Choroid plexus epithelial cell (primary cell): ENCODE data around the gene S100A3.

ENCODE experiments used
- DNase-seq: peaks from one replicate; pipeline ENCODE4 v3.0.0-alpha.2; 2010; ENCODE audit warnings: low read depth
- H3K4me3 ChIP-seq: 2 replicates; pipeline ENCODE4 v1.5.1; 2011; ENCODE audit warnings: low read depth, mild to moderate bottlenecking, control low read depth, low read length, moderate library complexity
- TF ChIP-seq, protein P1 (sequence below): conservative IDR thresholded peaks from 2 replicates; pipeline ENCODE4 v1.5.1; 2011; ENCODE audit warnings: low read depth, mild to moderate bottlenecking, control low read depth, inconsistent platforms, low read length, moderate library complexity

The S100A3 gene

DNA sequence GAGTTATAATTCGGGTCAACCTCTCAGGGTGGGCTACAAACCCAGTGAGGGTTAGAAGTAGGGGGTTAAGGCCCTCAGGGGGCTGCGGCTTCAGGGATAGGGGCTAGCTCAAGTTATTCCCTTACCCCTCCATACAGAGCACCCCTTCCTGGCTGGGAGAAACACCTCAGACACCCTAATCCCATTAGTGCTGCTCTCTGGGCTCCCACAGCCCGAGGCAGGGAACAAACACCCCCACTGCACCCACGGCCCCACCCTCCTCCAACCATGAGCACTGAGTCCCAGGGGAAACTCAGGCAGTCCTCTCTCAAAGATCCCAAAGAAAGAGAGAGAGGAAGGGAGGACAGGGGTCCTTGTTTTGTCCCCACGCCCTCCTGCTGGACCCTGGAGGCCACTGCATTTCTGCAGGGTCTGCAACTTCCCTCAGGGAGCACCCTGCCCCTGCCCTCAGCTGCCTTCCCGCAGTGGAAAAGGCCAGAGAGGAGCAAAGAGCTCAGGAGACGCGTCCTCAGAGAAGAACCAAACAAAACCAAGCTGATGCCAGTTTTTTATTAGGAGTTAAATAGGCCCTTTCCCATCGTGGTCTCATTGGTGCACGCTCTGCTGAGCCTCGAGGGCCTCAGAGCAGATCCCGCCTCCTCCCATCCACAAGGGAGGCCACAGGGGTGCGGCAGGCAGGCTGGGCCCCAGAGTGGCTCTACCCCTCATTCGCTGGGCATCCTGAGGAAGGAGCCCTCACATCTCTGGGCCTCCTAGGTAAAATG, 2.1 kb downstream of the S100A3 start:
- H3K4me3 ChIP-seq: no peak overlapping the region
- TF ChIP-seq, protein P1, sequence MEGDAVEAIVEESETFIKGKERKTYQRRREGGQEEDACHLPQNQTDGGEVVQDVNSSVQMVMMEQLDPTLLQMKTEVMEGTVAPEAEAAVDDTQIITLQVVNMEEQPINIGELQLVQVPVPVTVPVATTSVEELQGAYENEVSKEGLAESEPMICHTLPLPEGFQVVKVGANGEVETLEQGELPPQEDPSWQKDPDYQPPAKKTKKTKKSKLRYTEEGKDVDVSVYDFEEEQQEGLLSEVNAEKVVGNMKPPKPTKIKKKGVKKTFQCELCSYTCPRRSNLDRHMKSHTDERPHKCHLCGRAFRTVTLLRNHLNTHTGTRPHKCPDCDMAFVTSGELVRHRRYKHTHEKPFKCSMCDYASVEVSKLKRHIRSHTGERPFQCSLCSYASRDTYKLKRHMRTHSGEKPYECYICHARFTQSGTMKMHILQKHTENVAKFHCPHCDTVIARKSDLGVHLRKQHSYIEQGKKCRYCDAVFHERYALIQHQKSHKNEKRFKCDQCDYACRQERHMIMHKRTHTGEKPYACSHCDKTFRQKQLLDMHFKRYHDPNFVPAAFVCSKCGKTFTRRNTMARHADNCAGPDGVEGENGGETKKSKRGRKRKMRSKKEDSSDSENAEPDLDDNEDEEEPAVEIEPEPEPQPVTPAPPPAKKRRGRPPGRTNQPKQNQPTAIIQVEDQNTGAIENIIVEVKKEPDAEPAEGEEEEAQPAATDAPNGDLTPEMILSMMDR: no peak
- DNase-seq: no peak

DNA sequence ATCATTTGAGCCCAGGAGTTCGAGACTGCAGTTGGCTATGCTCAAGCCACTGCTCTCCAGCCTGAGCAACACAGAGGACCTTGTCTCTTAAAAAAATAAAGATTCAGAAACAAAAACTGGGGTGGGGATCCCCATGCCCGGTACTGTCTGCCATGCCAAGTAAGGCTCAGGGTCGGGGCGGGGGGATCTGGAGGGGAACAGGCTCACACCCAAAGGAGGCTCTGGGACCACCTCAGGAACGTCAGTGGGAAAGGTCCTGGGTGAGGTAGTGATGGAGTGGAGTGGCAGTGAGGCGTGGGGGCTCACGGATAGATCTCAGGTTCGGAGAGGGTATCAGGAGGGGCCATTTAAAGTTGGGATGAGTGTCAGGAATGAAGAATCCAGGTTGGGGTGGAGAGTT, 2.7 kb downstream of the S100A3 start:
- no peak overlapping the region for H3K4me3 ChIP-seq

DNA sequence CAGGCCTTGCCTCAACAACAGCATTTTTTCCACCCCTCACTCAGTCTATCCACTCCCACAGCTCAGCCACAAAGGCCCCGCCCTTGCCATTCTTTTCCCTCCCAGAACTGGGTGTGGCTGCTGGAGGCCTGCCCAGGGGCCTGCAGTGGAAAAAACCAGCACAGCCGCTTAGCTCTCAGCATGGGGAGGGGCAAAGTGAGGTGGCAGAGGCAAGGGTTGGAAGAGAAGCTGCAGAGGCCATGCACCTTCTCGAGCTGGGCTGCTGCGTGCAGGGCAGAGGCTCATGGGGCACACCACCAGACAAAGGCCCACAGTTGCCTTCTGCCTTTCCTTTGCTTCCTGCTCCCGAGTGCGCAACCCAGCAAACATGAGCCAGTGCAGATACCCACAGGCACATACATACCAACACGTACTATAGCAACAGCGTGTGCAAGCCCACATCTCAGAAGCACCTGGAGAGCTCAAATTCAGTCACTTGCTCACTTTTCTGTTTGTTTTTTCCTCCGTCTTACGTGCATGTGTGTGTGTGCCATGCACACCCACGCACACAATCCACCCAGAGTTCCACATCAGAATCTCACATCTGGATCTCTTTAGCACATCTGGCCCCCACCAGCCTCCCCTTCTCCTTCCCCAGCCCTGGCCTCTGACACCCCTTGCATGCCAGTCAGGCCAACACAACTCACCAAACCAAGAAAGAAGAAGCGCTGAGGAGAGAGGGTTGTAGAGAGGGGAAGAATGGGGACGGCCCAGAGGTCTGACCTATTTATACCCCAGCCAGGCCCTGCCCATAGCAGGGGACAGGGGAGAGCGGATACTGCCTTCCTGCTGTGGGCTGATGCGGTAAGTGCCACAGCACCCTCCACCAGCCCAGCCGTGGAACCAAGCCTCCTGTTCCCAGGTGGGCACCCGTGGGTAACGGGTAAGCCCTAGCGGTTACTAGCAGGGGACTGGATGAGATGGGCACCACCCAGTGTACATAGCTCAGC, 3.7 kb downstream of the S100A3 start, which contains the start of gene S100A4:
Gene S100A4 (minus strand): TSS at position 740 of the 989 bp plus-strand sequence. CDS start 1,012 bp downstream, outside the sequence.
- no peak within 1 kb of the TSS for H3K4me3 ChIP-seq
- DNase-seq: peak; percentile 86
- TF ChIP-seq, protein P1: no peak

More for the DNA sequence above, 2.7 kb downstream of the S100A3 start:
- TF ChIP-seq, protein P1: no peak
- no peak for DNase-seq

DNA sequence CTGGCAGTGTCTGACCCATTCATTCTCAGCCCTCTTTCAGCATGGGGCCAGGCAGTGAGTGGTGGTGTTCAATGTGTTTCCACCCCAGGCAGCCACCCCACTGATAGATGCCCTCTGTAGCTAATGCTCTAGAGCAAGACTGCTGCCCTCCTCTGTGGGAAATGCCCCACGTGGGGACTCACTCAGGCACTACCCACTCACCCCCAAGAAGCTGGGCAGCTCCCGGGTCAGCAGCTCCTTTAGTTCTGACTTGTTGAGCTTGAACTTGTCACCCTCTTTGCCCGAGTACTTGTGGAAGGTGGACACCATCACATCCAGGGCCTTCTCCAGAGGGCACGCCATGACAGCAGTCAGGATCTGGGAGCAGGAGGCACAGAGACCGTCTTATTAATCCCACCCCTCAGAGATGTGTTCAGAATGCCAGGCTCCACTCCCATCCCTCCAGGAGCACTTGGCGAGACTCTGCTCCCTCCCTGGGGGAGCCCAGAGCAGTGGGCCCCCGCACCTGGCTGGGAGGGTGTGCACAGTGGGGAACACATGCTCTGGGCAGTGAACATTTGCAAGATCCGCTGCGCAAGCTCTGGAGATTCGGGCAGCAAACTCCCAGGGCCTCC, 4.5 kb downstream of the S100A3 start:
- no peak overlapping the region for H3K4me3 ChIP-seq
- TF ChIP-seq, protein P1: no peak
- no peak for DNase-seq

DNA sequence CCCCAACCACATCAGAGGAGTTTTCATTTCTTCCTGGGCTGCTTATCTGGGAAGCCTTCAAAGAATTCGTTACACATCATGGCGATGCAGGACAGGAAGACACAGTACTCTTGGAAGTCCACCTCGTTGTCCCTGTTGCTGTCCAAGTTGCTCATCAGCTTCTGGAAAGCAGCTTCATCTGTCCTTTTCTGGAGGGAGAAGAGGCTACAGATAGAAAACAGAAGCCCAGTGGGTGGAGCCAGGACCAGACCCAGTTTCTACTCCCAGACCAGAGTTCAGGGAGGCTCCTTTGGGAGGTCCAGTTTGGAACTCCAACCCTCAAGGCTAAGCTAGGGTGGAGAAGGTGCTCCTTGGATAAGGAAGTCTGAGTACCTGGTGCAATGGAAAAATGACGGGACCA, 5.3 kb downstream of the S100A3 start:
- TF ChIP-seq, protein P1: no peak
- no peak for DNase-seq
- H3K4me3 ChIP-seq: no peak overlapping the region

DNA sequence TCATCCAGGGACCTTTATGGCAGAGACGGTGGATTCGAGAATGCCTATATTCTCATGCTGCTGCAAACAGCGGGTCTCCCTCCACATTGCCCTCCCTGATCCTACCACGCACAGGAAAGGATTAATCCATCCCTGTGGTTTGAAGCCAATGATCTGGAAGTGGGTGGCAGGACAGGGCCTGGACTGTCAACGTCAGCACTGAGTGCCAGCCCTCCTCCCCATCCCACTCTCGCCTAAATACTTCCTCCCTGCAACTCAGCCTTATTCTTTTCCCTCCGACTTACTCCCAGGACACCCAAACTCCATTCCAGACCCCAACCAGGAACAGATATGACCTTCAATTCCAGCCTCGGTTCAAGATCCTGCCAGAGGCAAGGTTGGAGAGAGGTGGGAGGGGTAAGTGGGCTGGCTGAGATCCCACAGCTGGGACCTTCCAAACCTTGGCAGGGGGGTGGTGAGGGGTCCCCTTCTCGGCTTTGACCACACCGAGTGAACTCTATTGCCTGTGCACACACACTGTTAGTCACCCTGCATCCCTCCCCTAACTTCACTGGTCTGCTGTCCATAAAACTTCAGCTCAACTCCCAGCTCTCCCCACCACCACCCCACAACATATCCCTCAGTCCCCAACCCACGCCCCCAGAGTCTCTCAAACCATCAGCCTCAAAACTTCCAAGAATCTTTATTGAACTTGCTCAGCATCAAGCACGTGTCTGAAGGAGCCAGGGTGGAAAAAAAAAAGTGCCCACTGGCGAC, 5.9 kb downstream of the S100A3 start:
- DNase-seq: no peak
- no peak overlapping the region for H3K4me3 ChIP-seq
- TF ChIP-seq, protein P1: no peak
